HFF-Myc (cell line): ENCODE data around the gene PVALEF.

ENCODE experiments used
- DNase-seq: peaks from one replicate; pipeline ENCODE4 v3.0.0-alpha.2; 2011; ENCODE audit warnings: low read depth; ENCODE audit errors: extremely low read depth
- H3K4me3 ChIP-seq: replicated peaks from 2 replicates; pipeline ENCODE4 v1.5.1; 2011; ENCODE audit warnings: low read depth, mild to moderate bottlenecking, control low read depth, low read length
- CTCF ChIP-seq: IDR thresholded peaks from 2 replicates; pipeline ENCODE4 v1.5.1; 2012; ENCODE audit warnings: mild to moderate bottlenecking, low read depth, low read length, control low read depth; ENCODE audit errors: missing control alignments

The PVALEF gene

GRCh38 chr17:81132770-81133723, 32.3 kb upstream of the PVALEF start:
- no peak for DNase-seq
- no peak overlapping the region for H3K4me3 ChIP-seq
- TF ChIP-seq CTCF, result no peak

- H3K4me3 ChIP-seq, result no peak overlapping the region
- no peak for TF ChIP-seq CTCF
- DNase-seq, result no peak
These were observed 31.1 kb upstream of the PVALEF start for GRCh38 chr17:81134064-81134781.

GRCh38 chr17:81135505-81136278, 29.6 kb upstream of the PVALEF start:
- no peak overlapping the region for H3K4me3 ChIP-seq
- DNase-seq, result no peak
- no peak for TF ChIP-seq CTCF

- no peak for DNase-seq
- TF ChIP-seq CTCF, result no peak
- H3K4me3 ChIP-seq, result no peak overlapping the region
These were observed 28.9 kb upstream of the PVALEF start for GRCh38 chr17:81136366-81136765.

GRCh38 chr17:81137248-81137647, 28.1 kb upstream of the PVALEF start:
- TF ChIP-seq CTCF, result no peak
- DNase-seq, result no peak
- no peak overlapping the region for H3K4me3 ChIP-seq

- TF ChIP-seq CTCF, result no peak
- DNase-seq, result no peak
These were observed 27.2 kb upstream of the PVALEF start for GRCh38 chr17:81138083-81138482.

More at GRCh38 chr17:81138083-81138482, 27.2 kb upstream of the PVALEF start:
- H3K4me3 ChIP-seq, result no peak overlapping the region
